CD4-positive, alpha-beta memory T cell (primary cell): Measurements from ENCODE around the gene TERF2IP. TPM values are rescaled to one million over a fixed set of nuclear protein-coding genes. Genes with fewer than 3 reads are reported as not detected.

Source experiments
- CTCF ChIA-PET: fragments of 350-600 bp; sonication (Branson Sonifier 250); formaldehyde crosslinking; loops from one replicate; lab custom pipeline; 2021; ENCODE audit warnings: inconsistent platforms; ENCODE audit not compliant: partially characterized antibody; lab: Charles Lee
- POLR2A ChIA-PET: fragments of 350-600 bp; sonication (Branson Sonifier 250); formaldehyde crosslinking; loops from one replicate; lab custom pipeline; 2021; ENCODE audit not compliant: partially characterized antibody; lab: Charles Lee
- DNase-seq, 5 donors: peaks; one replicate each; pipeline versions ENCODE4 v3.0.0 to v3.0.0-alpha.2; 2020 to 2022; ENCODE audit warnings: mixed read lengths in 1 of 5
- H3K27ac ChIP-seq: one replicate; pipeline ENCODE4 v1.7.0; 2013; ENCODE audit warnings: low read depth, low read length
- H3K27me3 ChIP-seq: 2 replicates; pipeline ENCODE4 v1.7.0; 2013; ENCODE audit warnings: mild to moderate bottlenecking, low read length, moderate library complexity; ENCODE audit not compliant: insufficient read depth
- H3K36me3 ChIP-seq: 2 replicates; pipeline ENCODE4 v1.7.0; 2013; ENCODE audit warnings: mild to moderate bottlenecking, low read length, moderate library complexity; ENCODE audit not compliant: insufficient read depth
- H3K4me1 ChIP-seq: 2 replicates; pipeline ENCODE4 v1.7.0; 2013; ENCODE audit warnings: mild to moderate bottlenecking, low read length, moderate library complexity; ENCODE audit not compliant: insufficient read depth
- H3K4me3 ChIP-seq, 2 donors: one replicate each; pipeline ENCODE4 v1.7.0; 2013; ENCODE audit warnings: low read length in 2 of 2, mild to moderate bottlenecking in 1 of 2
- H3K9me3 ChIP-seq, 2 donors: one replicate each; pipeline ENCODE4 v1.7.0; 2013; ENCODE audit warnings: low read length in 2 of 2, control low read depth in 1 of 2; ENCODE audit not compliant: control insufficient read depth in 1 of 2
- H3K27ac Mint-ChIP-seq, 7 donors: one replicate each; pipeline ENCODE4 v1.8.0; 2020 to 2021; ENCODE audit warnings: mixed read lengths in 7 of 7, mild to moderate bottlenecking in 6 of 7, inconsistent platforms in 3 of 7, moderate library complexity in 3 of 7
- H3K27me3 Mint-ChIP-seq, 2 donors: one replicate each; pipeline ENCODE4 v1.8.0; 2020 to 2021; ENCODE audit warnings: mixed read lengths in 2 of 2
- H3K36me3 Mint-ChIP-seq, 2 donors: one replicate each; pipeline ENCODE4 v1.8.0; 2020 to 2021; ENCODE audit warnings: mixed read lengths in 2 of 2, inconsistent platforms in 1 of 2, mild to moderate bottlenecking in 1 of 2
- H3K4me1 Mint-ChIP-seq, 4 donors: one replicate each; pipeline ENCODE4 v1.8.0; 2020 to 2021; ENCODE audit warnings: mixed read lengths in 4 of 4, mild to moderate bottlenecking in 1 of 4
- H3K4me3 Mint-ChIP-seq, 8 donors: one replicate each; pipeline ENCODE4 v1.8.0; 2020 to 2021; ENCODE audit warnings: mixed read lengths in 8 of 8, mild to moderate bottlenecking in 7 of 8, moderate library complexity in 6 of 8, inconsistent platforms in 3 of 8
- H3K9me3 Mint-ChIP-seq, 8 donors: one replicate each; pipeline ENCODE4 v1.8.0; 2020 to 2021; ENCODE audit warnings: mixed read lengths in 8 of 8, mild to moderate bottlenecking in 5 of 8, inconsistent platforms in 3 of 8, moderate library complexity in 1 of 8
- intact Hi-C: fragments of 100-400 bp; cut with micrococcal nuclease; formaldehyde crosslinking; loops from one replicate; pipeline ENCODE4 v1.15.1; 2023
- polyA plus RNA-seq, 2 donors: library from polyadenylated mRNA; unstranded; fragments of 300-500 nt; fragmentation: Illumina TruSeq; gene quantifications; one replicate each; pipeline ENCODE4 v1.2.3, GENCODE V29; 2021
- total RNA-seq, 2 experiments: library from RNA; stranded (reverse); gene quantifications; one replicate each; pipeline ENCODE4 v1.2.3, GENCODE V29; 2021

The TERF2IP gene
- total RNA-seq: 100 to 1,000 TPM in 1 of 2 experiments, 10 to 100 TPM in 1; 98.4 to 108 TPM
- polyA plus RNA-seq: 100 to 1,000 TPM; 152 to 185 TPM

GRCh38 chr16:75647492-75648264 is at the start of gene TERF2IP, which contains the start of gene KARS1:
TERF2IP (plus strand) TSS chr16:75647773; CDS start chr16:75647883, 110 bp downstream.
KARS1 (minus strand) TSS chr16:75647665; CDS start chr16:75647639, 26 bp downstream.
- no peaks in the 10 kb centered on the region for H3K27me3 ChIP-seq
- H3K4me3 Mint-ChIP-seq: peak within 1 kb of the TSS; percentile 94 to 100 (median 99)
- H3K4me1 Mint-ChIP-seq: peaks cover 44 to 73% (median 59%) of the 10 kb centered on the region in 4 donors

GRCh38 chr16:75599452-75600277 is 47.9 kb upstream of the TERF2IP start:
- peaks cover 64 to 68% of the 10 kb centered on the region in 2 donors for H3K36me3 Mint-ChIP-seq
- peak overlapping the region in 2 of 7 donors; percentile 42 to 57 for H3K27ac Mint-ChIP-seq
- no peak overlapping the region for H3K27ac ChIP-seq
- peaks cover 39% of the 10 kb centered on the region for H3K36me3 ChIP-seq
- H3K4me3 ChIP-seq: no peak overlapping the region
- peaks cover 2% of the 10 kb centered on the region for H3K4me1 ChIP-seq
- POLR2A ChIA-PET: no interaction called here
- H3K9me3 Mint-ChIP-seq: peaks cover 0 to 13% (median 6%) of the 10 kb centered on the region in 8 donors
- H3K27me3 Mint-ChIP-seq: no peaks in the 10 kb centered on the region
- H3K27me3 ChIP-seq: no peaks in the 10 kb centered on the region
- no peak for DNase-seq
- no peak overlapping the region for H3K4me3 Mint-ChIP-seq
- no peaks in the 10 kb centered on the region for H3K9me3 ChIP-seq
- H3K4me1 Mint-ChIP-seq: peaks cover 0 to 5% (median 3%) of the 10 kb centered on the region in 4 donors
- intact Hi-C loops: no loop called here
- CTCF ChIA-PET: interaction anchor here (0.8 to 1.0 kb wide), 2 partner anchors 14 to 18 kb away, joined by 3 read pairs; no protein-coding TSS in a partner anchor

More at GRCh38 chr16:75647492-75648264, at the start of gene TERF2IP, which contains the start of gene KARS1:
- peak; percentile 94 to 96 (median 95) for DNase-seq
- no peaks in the 10 kb centered on the region for H3K9me3 ChIP-seq
- H3K36me3 Mint-ChIP-seq: peaks cover 25 to 60% of the 10 kb centered on the region in 2 donors
- no peaks in the 10 kb centered on the region for H3K27me3 Mint-ChIP-seq
- peaks cover 71% of the 10 kb centered on the region for H3K4me1 ChIP-seq
- H3K9me3 Mint-ChIP-seq: peaks cover 0 to 1% (median 0%) of the 10 kb centered on the region in 8 donors
- H3K4me3 ChIP-seq: peak within 1 kb of the TSS; percentile 79 to 99
- H3K27ac ChIP-seq: peak within 1 kb of the TSS; percentile 98
- CTCF ChIA-PET: interaction anchor here (1.0 to 3.3 kb wide), 17 partner anchors 9 to 1543 kb away, joined by 3 to 31 read pairs (median 7); partner anchors contain the start of genes ADAT1, CFDP1, GABARAPL2 and MON1B
- peaks cover 8% of the 10 kb centered on the region for H3K36me3 ChIP-seq
- POLR2A ChIA-PET: interaction anchor here (0.6 to 8.2 kb wide), 31 partner anchors 9 to 1565 kb away, joined by 3 to 293 read pairs (median 5); partner anchors contain the start of genes ADAT1, CFDP1, GABARAPL2 and MLKL
- intact Hi-C loops: loop anchor here (1.0 to 2.0 kb wide), 11 partner anchors 24 to 1544 kb away; partner anchors contain the start of genes ADAT1, CFDP1, GABARAPL2 and MON1B
- peak within 1 kb of the TSS; percentile 95 to 99 (median 99) for H3K27ac Mint-ChIP-seq

- peaks cover 0 to 12% (median 6%) of the 10 kb centered on the region in 8 donors for H3K9me3 Mint-ChIP-seq
- intact Hi-C loops: no loop called here
- Histone ChIP-seq H3K27me3 (no peaks in the 10 kb centered on the region), H3K9me3 (no peaks in the 10 kb centered on the region), H3K27ac (no peak overlapping the region), H3K36me3 (peaks cover 47% of the 10 kb centered on the region), H3K4me1 (no peaks in the 10 kb centered on the region), H3K4me3 (no peak overlapping the region)
- no peaks in the 10 kb centered on the region for H3K27me3 Mint-ChIP-seq
- no peak for DNase-seq
- no peak overlapping the region for H3K27ac Mint-ChIP-seq
- peaks cover 0 to 3% (median under 1%) of the 10 kb centered on the region in 4 donors for H3K4me1 Mint-ChIP-seq
- CTCF ChIA-PET: interaction anchor here (1.3 kb wide), 1 partner anchor 13 kb away, joined by 3 read pairs; no protein-coding TSS in a partner anchor
- no peak overlapping the region for H3K4me3 Mint-ChIP-seq
- H3K36me3 Mint-ChIP-seq: peaks cover 76 to 78% of the 10 kb centered on the region in 2 donors
- POLR2A ChIA-PET: interaction anchor here (0.6 kb wide), 1 partner anchor 44 kb away, joined by 3 read pairs; the partner anchor contains the start of genes KARS1 and TERF2IP
These were observed 44.3 kb upstream of the TERF2IP start for GRCh38 chr16:75603241-75603640.

GRCh38 chr16:75606507-75606906 is 41.1 kb upstream of the TERF2IP start:
- Mint-ChIP-seq H3K27me3 (no peaks in the 10 kb centered on the region), H3K27ac (no peak overlapping the region), H3K4me3 (no peak overlapping the region), H3K9me3 (peaks cover 0 to 12% (median 6%) of the 10 kb centered on the region in 8 donors), H3K36me3 (peaks cover 64 to 79% of the 10 kb centered on the region in 2 donors), H3K4me1 (peaks cover 0 to 3% (median 1%) of the 10 kb centered on the region in 4 donors)
- no peaks in the 10 kb centered on the region for H3K9me3 ChIP-seq
- intact Hi-C loops: no loop called here
- DNase-seq: no peak
- CTCF ChIA-PET: interaction anchor here (0.7 to 1.8 kb wide), 6 partner anchors 9 to 89 kb away, joined by 3 to 5 read pairs (median 4); partner anchors contain the start of gene ADAT1
- POLR2A ChIA-PET: no interaction called here
- H3K36me3 ChIP-seq: peaks cover 45% of the 10 kb centered on the region
- H3K27me3 ChIP-seq: no peaks in the 10 kb centered on the region
- H3K27ac ChIP-seq: no peak overlapping the region
- no peaks in the 10 kb centered on the region for H3K4me1 ChIP-seq
- no peak overlapping the region for H3K4me3 ChIP-seq

- CTCF ChIA-PET: interaction anchor here (0.6 to 2.2 kb wide), 3 partner anchors 33 to 503 kb away, joined by 3 to 11 read pairs (median 5); partner anchors contain the start of genes KARS1 and TERF2IP
- peak overlapping the region in 6 of 7 donors; percentile 11 to 85 (median 38) for H3K27ac Mint-ChIP-seq
- POLR2A ChIA-PET: interaction anchor here (1.1 to 9.6 kb wide), 3 partner anchors 17 to 47 kb away, joined by 3 to 293 read pairs (median 13); partner anchors contain the start of genes GABARAPL2, KARS1 and TERF2IP
These were observed 33.3 kb upstream of the TERF2IP start for GRCh38 chr16:75614066-75614897.

More at GRCh38 chr16:75614066-75614897, 33.3 kb upstream of the TERF2IP start:
- H3K9me3 ChIP-seq: no peaks in the 10 kb centered on the region
- H3K9me3 Mint-ChIP-seq: no peaks in the 10 kb centered on the region
- no peak overlapping the region for H3K27ac ChIP-seq
- H3K36me3 Mint-ChIP-seq: peaks cover 36 to 59% of the 10 kb centered on the region in 2 donors
- H3K4me3 ChIP-seq: no peak overlapping the region
- peaks cover 18% of the 10 kb centered on the region for H3K36me3 ChIP-seq
- intact Hi-C loops: no loop called here
- H3K4me1 ChIP-seq: peaks cover 44% of the 10 kb centered on the region
- no peaks in the 10 kb centered on the region for H3K27me3 ChIP-seq
- peaks cover 22 to 41% (median 32%) of the 10 kb centered on the region in 4 donors for H3K4me1 Mint-ChIP-seq
- DNase-seq: no peak
- H3K4me3 Mint-ChIP-seq: peak overlapping the region in 2 of 8 donors; percentile 54 to 57
- no peaks in the 10 kb centered on the region for H3K27me3 Mint-ChIP-seq
